HG03432 (cell line): ENCODE data around the gene BSN.
"Not testable (repeated sequence)": the region's sequence is repeated elsewhere in the genome, so short reads cannot be mapped to it uniquely, and the experiment has no call there.

ENCODE experiments used
- ATAC-seq: cut with Tn5 transposase; IDR thresholded peaks from one replicate; pipeline ENCODE4 v1.9.1; 2021; ENCODE audit warnings: mild to moderate bottlenecking, moderate library complexity; ENCODE audit not compliant: unreplicated experiment

Gene BSN

DNA sequence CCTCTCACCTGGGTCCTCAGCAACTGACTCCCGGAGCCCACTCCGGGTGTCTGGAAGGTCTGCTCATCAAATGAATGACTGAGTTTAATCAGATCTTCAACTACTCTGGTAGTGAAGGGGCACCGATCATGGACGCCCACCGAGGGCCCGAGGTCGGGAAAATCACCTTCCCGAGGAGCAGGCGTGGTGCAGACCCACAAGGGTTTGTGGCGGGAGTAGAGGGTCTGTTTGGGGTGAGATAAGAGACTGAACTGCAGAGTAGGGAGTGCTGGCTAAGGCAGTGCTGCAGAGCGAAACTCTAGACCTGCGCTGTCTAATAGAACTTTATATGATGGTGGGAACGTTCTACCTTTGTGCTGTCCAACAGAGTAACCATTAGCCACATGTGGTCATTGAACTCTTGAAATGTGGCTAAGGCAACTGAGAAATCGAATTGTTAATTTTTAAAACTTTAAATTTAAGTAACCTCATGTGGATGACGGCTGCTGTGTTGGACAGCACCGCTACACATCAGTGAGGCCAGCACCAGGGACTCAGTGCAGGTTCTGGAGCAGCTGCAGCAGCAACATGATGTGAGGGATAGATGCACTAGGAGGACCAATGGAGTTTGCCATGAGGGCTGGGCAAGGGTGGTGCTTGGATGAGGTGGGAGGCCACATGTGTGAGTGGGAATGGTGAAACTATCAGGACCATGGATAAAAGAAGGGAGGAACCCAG is 135.8 kb downstream of the BSN start:
- not testable (repeated sequence) for ATAC-seq

DNA sequence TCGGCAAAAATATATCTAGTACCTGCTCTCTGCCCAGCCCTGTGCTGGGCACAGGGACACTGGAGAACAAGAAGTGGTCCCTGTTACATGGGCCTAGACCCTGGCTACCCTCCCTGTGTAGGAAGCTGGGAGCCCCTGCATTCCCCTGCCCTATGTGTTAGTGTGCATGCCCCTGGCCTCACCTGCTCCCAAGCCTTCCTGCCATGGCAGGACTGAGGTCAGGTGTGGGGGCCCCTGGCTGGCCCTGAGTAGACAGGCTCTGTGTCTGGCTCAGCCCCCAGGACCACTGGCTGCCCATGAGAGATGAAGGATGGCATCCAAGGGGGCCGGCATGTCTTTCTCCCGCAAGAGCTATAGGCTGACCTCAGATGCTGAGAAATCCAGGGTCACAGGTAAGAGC is 136.6 kb downstream of the BSN start:
- not testable (repeated sequence) for ATAC-seq

DNA sequence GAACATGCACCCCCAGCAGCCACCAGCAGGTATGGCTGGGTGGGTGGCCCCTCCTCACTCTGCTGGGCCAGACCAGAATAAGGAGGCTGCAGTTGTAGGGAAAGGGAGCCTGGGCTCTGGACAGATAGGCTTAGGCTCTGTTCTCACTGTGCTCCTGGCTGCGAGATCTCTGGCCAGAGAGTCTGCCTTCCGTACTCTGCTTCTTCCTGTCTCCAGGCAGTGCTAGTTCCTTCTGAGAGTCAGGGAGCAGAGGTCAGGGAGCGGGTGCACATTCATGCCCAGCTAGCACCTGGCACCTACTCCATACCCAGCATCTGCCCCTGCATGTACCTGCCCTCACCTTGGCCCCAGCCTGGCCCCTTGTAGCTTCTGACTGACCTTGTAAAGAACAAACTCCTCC is 137.2 kb downstream of the BSN start:
- ATAC-seq: not testable (repeated sequence)

DNA sequence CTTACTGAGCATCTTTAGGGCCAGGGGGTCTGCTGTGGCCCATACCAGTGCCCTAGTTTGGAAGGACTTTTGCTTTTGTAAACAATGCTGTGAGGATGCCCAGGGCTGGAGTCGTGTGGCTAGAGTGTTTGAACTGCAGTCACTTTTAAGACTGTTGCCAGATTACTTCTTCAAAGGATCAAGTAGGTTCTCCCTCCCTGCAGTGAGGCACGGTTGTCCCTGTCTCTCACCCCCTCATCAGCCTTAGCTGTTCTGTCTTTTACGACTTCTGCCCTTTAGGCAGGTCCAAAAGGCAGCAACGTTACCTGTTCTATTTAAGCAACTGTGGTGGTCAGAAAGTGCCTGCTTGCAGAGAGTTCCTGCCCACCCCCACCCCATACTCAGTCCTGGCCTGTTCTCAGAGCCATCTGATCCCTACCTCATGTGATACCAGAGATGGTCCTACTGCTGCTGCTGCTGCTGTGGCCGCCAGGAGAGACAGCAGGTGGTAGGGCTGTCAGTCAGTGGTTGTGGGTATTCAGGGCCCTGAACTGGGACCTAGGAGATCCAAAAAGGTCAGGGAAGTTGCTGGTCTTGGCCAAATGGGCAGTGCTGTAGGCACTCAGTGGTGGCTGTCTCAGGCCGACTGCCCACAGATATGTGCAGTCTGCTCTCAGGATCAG is 140.3 kb downstream of the BSN start:
- ATAC-seq: not testable (repeated sequence)

DNA sequence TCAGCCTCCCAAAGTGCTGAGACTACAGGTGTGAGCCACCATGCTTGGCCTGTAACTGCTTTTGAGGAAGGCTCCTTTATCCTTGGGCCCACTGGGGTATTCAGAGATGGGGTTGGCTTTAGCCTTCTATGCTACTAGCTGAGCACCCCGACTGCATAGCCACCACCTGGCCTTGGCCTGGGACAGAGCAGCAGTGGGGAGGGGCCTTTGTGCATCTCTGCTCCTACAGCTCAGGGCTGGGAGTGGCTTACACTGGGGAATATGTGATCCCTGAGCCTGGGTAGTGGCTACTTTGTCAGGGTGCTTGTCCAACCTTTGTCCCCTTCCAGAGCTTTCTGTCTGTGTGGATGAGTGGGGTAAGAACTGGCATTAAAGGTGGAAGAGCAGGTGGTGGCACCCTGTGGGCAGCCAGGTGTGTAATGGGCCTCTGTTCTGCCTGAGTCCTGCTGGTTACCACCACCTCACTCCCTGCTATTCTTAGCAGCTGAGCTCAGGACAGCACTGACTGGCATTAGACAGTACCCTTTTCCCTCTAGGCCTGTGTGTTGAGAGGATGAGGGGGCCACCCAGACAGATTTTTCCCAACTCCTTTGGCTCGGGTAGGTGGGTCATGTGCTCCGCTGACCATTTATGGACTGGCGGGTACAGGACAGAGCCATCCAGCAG is 141.2 kb downstream of the BSN start:
- not testable (repeated sequence) for ATAC-seq

DNA sequence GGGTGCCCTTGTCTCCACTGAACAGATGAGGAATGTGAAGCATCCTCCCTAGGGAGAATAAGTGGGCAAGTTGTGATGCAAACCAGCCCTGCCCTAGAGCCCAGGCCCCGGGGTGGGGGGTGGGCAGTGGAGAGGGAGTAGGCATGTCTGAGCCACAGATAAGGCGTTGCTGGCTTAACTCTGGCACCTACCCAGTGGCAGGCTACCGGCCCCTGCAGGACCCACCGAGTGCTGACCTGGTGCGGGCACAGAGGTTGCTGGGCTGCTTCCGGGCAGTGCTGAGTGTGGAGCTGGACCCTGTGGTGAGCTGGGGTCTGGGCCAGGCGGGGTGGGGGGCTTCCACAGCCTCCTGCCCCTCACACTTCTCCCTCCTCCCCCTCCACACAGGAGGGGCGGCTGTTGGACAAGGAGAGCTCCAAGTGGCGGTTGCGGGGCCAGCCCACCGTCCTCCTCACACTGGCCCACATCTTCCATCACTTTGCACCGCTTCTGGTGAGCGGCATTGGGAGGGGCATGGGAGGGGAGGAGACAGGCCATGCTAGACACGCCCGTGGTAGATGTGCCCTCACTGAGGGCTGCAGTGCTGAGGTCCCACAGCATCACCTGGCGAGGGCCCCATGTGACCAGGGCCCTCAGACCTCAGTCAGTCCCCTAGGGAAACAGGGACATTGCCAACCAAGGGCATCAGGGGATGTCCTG is 145.2 kb downstream of the BSN start:
- no peak for ATAC-seq

DNA sequence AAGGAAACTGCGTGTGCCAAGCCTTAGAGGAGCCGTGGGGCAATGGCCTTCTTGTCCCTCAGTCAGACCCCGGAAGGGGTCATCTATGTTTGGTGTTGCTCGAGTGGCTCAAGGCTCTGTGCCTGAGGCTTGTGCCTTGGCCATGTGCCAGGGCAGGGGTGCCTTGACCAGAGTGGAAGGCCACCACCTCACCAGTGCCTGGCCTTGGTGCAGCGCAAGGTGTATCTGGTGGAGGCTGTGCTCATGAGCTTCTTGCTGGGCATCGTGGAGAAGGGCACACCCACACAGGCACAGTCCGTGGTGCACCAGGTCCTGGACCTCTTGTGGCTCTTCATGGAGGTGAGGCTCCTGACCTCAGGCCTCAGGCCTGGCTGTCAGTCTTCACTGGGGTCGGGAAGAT is 145.7 kb downstream of the BSN start:
- no peak for ATAC-seq

DNA sequence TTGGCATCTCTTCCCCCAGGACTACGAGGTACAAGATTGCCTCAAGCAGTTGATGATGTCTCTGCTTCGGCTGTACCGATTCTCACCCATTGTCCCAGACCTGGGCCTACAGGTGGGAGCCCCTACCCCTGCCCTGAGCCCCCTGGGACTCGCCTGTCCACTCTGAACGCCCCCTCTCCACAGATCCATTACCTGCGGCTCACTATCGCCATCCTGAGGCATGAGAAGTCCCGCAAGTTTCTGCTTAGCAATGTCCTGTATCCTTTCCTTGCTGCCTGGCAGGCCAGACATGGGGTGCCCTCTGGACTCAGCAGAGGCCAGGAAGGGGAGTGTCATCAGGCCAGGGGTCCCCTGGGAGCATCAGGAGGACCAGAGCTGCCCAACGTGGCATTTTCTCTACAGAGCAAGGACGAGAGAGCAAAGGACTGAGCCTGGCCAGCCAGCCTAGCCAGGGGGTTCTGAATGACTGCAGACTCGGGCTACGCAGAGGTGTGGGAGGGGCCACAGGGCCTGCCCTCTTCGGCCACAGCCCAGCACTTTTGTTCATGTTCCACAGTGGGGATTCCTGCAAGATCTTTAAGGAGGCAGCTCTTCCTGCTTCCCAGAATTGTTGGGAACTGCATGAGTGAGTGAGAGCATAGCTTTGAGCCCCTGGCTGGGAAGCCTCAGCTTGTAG is 146.3 kb downstream of the BSN start:
- no peak for ATAC-seq

DNA sequence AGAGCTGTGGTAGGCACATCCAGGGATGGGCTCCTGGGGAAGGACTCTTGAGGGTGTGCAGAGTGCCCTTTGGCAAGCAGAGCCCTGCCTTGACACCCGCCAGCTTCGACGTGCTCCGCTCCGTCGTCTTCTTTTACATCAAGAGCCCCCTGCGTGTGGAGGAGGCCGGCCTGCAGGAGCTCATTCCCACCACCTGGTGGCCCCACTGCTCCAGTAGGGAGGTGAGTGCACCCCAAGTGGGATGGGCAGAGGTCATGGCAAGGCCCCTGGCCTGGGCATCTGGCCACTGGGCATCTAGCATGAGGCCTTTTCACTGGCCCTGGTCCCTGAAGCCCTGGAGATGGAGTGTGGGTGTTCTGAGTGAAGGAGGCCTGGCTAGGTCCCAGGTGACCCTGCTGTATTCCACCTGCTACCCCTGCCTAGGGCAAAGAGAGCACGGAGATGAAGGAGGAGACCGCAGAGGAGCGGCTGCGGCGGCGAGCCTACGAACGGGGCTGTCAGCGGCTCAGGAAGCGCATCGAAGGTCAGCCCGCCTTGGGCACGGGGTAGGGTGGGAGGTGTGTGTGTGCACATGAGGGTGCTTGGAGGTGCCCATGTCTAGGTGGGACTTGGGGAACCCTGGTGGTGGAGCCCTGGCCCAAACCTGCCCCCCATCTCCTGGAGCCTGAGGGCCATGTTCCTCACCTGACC is 147.3 kb downstream of the BSN start:
- ATAC-seq: no peak

DNA sequence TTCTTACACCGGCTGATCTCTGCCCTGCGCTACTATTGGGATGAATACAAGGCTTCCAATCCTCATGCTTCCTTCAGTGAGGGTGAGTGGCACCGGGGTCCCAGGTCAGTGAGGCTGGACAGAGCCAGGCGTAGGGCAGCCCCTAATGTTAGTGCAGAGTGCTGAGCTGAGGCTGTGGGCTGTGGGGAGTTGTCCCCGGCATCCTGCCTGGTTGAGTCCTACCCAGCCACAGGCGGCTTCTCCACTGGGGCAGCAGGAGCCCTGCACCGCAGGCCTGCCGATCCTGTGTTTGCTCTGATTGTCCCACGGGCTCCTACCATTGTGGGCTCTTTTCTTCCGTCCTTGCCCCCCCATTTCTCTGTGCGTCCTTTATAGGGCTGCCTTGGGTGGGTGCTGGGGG is 148.4 kb downstream of the BSN start:
- no peak for ATAC-seq

DNA sequence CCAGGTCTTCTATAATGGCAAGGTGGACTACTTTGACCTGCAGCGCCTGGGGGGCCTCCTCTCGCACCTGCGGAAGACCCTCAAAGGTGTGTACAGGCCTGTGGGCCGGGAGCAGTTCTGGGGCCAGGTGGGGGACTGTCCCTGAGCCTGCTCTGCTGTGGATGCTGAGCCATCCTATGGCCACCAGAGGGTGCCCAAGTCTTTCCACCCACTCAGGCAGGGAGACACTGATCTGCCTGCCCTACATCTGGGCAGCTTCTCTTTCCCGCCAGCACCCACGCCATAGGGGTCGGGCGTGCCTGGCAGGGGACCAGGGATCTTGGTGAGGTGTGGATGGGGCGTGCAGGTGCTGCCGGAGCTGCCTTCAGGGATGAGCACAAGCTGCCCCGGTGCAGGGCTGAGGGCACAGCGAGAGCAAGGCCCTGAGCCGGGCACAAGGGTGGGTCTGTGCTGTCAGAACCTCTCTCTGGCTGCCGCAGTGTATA is 149.2 kb downstream of the BSN start:
- ATAC-seq: peak; percentile 62

DNA sequence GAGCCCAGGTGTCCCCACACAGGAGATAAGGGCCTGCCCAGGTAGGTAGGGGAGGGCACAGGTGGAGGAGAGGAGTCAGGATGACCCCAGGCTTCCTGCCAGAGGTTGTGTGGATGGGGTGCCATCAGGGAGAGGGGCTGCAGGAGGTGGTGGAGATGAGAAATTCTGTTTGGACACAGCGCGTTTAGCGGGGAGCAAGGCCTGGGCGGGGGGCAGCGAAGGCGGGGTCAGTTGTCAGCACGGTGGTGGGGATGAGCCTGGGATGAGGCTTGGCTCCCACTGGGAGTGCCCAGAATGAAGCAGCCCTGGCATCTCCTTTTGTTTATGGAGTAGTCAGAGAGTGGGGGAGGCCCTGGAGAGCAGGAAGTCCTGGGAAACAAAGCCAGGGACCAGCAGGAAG is 149.7 kb downstream of the BSN start:
- no peak for ATAC-seq

DNA sequence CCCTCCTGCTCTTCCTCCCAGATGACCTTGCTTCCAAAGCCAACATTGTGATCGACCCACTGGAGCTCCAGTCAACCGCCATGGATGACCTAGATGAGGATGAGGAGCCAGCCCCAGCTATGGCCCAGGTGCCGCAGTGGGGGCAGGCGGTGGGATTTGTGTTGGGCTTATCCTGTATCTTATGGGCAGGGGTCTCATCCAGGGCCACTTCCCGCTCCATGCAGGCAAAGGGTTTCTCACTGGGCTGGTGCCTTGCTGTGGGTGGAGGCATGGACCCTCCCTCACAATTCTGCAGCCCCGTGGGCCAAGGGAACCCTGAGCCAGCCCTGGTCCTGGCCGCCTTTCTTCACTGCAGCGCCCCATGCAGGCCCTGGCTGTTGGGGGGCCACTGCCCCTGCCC is 150.4 kb downstream of the BSN start:
- no peak for ATAC-seq

DNA sequence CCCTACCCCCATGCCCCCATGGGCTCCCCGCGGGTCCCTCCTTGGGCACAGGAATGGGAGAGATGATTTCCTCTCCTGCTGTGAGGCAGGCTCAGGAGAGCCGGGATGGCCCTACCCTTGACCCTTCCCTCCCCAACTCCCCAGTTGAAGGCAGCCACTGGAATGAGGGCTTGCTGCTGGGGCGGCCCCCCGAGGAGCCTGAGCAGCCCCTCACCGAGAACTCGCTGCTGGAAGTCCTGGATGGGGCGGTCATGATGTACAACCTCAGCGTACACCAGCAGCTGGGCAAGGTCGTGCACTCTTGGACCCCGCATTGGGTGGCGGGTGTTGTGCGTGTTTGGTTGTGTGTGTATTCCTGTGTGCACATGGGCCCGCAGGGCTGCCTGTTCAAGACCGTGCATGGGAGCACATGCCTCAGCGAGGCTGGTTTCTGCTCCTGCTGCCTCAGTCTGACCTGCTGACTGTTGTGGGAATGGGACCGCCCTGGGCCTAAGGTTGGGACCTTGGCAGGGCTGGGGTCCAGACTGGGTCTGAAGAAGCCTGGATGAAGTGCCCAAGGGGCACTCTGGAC is 151.2 kb downstream of the BSN start:
- ATAC-seq: no peak

DNA sequence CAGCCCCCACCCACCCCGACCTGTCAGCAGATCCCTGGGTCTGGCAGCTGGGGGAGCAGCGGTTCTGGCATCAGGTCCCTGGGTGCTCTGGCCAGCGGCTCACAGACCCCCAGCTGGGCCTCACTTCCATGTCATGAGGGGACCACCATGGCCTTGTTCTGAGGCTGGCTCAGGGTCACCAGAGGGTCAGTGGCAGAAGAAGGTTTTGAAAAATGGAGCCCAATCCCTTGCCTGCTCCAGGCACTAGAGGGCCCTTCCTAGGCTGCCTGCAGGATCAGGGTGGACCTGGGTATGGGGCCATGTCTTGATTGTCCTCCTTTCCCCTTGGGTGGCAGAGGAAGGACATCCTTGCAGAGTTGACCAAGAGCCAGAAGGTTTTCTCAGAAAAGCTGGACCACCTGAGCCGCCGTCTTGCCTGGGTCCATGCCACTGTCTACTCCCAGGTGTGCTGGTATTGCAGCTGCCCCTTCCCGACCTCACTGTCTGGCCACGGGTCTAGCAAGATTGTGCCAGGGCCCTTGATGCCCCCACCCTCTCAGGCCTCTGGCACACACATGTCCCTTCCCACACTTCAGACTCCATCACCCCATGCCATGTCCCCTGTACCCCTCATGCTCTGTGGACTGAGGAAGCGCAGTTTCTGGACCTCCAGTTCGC is 152.3 kb downstream of the BSN start:
- no peak for ATAC-seq

DNA sequence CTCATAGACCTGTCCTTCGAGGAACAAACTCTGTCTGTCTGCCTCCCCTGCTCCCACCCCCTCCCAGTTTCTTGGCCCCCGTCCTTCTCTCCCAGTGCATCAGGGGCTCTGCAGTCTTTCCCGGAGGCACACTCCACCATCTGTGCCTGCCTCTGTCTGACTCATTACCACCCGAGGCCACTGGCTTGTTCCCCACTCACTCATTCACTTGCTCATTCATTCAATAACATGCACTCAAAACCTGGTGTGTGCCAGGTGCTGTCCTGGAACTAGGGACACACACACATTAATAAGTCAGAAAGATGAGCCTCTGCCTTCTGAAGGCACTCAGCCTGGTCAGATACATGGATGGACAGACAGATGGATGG is 152.8 kb downstream of the BSN start:
- no peak for ATAC-seq

DNA sequence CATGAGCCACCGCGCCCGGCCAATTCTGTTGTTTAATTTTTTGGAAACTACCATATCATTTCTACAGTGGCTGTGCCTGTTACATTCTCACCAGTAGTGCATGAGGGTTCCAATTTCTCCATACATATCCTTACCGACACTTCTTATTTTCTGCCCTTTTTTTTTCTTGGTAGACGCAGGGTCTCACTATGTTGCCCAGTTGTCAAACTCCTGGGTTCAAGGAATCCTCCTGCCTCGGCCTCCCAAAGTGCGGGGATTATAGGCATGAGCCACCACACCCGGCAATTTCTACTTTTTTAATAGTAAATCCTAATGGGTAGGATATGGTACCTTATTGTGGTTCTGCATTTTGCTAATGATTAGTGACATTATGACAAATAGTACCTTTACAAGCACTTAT is 155.6 kb downstream of the BSN start:
- no peak for ATAC-seq

DNA sequence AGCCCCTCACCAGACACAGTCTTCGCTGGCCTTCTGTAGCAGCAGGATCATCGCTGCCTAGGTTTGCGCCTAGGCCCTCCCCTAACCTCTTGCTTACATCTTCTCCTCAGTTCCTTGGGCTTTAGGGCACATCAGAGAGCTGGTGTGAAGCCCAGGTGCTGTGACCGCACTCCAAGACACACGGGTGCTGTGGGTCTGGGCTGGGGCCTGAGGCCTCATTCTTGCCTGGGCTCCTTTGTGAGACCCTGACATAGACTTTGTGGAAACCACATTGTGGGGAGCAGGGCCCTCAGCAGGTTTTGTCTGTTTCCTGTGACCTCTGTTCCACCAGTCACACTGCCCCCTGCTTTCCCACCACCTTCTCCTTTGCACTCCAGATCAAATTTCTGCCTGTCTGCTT is 157.2 kb downstream of the BSN start:
- ATAC-seq: no peak

DNA sequence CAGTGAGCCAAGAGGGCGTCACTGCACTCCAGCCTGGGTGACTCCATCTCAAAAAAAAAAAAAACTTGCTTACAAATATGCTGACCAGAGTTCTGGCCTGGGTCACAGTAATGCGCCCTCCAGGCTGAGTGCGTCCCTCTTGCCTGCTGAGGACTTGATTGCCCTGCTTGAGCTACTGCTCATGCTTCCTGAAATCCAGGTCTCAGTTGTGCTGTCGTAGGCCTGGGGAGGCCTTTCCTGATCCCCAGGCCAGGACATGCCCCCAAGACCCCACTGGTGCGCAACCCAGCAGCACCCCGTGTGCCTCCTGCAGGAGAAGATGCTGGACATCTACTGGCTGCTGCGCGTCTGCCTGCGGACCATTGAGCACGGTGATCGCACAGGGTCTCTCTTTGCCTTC is 157.9 kb downstream of the BSN start:
- no peak for ATAC-seq
